ENCODE data around the gene DPP6. TPM values are rescaled to one million over a fixed set of nuclear protein-coding genes. Genes with fewer than 3 reads are reported as not detected.

DPP6 gene
- total RNA-seq, 4 donors from 2014 or later, result 1.8 to 33.7 (median 6.4) TPM

- Histone ChIP-seq H3K9me3 (no peaks in the 10 kb centered on the region), H3K4me3 (no peak overlapping the region), H3K36me3 (no peaks in the 10 kb centered on the region), H3K27me3 (no peaks in the 10 kb centered on the region), H3K4me1 (no peaks in the 10 kb centered on the region), H3K27ac (no peak overlapping the region)
- intact Hi-C loops (cut with DNase I; ENCODE audit: low total_unique reads) (no loop called here), in situ Hi-C loops (cut with MboI; ENCODE audit: low pct_ligation_motif_present in 1 of 4, low pct_unique_long_range_greater_than_20kb in 1 of 4, low sequenced_read_pairs in 3 of 4) (loop anchor here in 2 of 4 donors (25.0 kb wide), 2 partner anchors 281 to 456 kb away; no protein-coding TSS in a partner anchor)
- no peak for DNase-seq
- 91% methylated on average over 7 of the region's 7 CpGs; no CpG with 5 or more reads in 1 of the 2 donors for WGBS, 2 donors (ENCODE audit: low coverage in 1 of 2)
- TF ChIP-seq POLR2A (IDR thresholded peaks at IDR 0.05) (no peak), POLR2AphosphoS5 (IDR thresholded peaks at IDR 0.05) (no peak), CTCF (IDR thresholded peaks at IDR 0.05) (no peak), EP300 (IDR thresholded peaks at IDR 0.05; ENCODE audit: low read depth) (no peak)
These were observed 854.0 kb downstream of the DPP6 start for GRCh38 chr7:154906201-154906600.

- WGBS, 2 donors (ENCODE audit: low coverage in 1 of 2), result 94% methylated on average over 35 of the region's 41 CpGs; no CpG with 5 or more reads in 1 of the 2 donors
- in situ Hi-C loops (cut with MboI; ENCODE audit: low pct_ligation_motif_present in 1 of 4, low pct_unique_long_range_greater_than_20kb in 1 of 4, low sequenced_read_pairs in 3 of 4), result loop anchor here in 2 of 4 donors (25.0 kb wide), 2 partner anchors 280 to 455 kb away; no protein-coding TSS in a partner anchor
These were observed 854.6 kb downstream of the DPP6 start for GRCh38 chr7:154906736-154907355.

GRCh38 chr7:154907651-154908620 lies 855.7 kb downstream of the DPP6 start:
- in situ Hi-C loops (cut with MboI; ENCODE audit: low pct_ligation_motif_present in 1 of 4, low pct_unique_long_range_greater_than_20kb in 1 of 4, low sequenced_read_pairs in 3 of 4), result loop anchor here in 2 of 4 donors (25.0 kb wide), 2 partner anchors 279 to 454 kb away; no protein-coding TSS in a partner anchor
- WGBS, 2 donors (ENCODE audit: low coverage in 1 of 2), result 78% methylated on average over 21 of the region's 21 CpGs; no CpG with 5 or more reads in 1 of the 2 donors

More at GRCh38 chr7:154906736-154907355, 854.6 kb downstream of the DPP6 start:
- no peak for DNase-seq
- H3K36me3 ChIP-seq, result no peaks in the 10 kb centered on the region
- no peak overlapping the region for H3K4me3 ChIP-seq
- no peak for TF ChIP-seq POLR2AphosphoS5 (IDR thresholded peaks at IDR 0.05)
- TF ChIP-seq EP300 (IDR thresholded peaks at IDR 0.05; ENCODE audit: low read depth), result no peak
- no peak for TF ChIP-seq POLR2A (IDR thresholded peaks at IDR 0.05)
- no peak for TF ChIP-seq CTCF (IDR thresholded peaks at IDR 0.05)
- no peaks in the 10 kb centered on the region for H3K27me3 ChIP-seq
- no peak overlapping the region for H3K27ac ChIP-seq
- no peaks in the 10 kb centered on the region for H3K4me1 ChIP-seq
- intact Hi-C loops (cut with DNase I; ENCODE audit: low total_unique reads), result no loop called here
- no peaks in the 10 kb centered on the region for H3K9me3 ChIP-seq

More at GRCh38 chr7:154907651-154908620, 855.7 kb downstream of the DPP6 start:
- Histone ChIP-seq H3K27me3 (no peaks in the 10 kb centered on the region), H3K4me1 (no peaks in the 10 kb centered on the region), H3K9me3 (no peaks in the 10 kb centered on the region), H3K4me3 (no peak overlapping the region), H3K36me3 (no peaks in the 10 kb centered on the region), H3K27ac (no peak overlapping the region)
- DNase-seq, result no peak
- intact Hi-C loops (cut with DNase I; ENCODE audit: low total_unique reads), result no loop called here
- TF ChIP-seq POLR2A (IDR thresholded peaks at IDR 0.05) (no peak), CTCF (IDR thresholded peaks at IDR 0.05) (no peak), EP300 (IDR thresholded peaks at IDR 0.05; ENCODE audit: low read depth) (no peak), POLR2AphosphoS5 (IDR thresholded peaks at IDR 0.05) (no peak)

Measured in transverse colon (tissue), 4 donors.